Measurements from ENCODE around the gene FAM98C.

Gene FAM98C

GRCh38 chr19:38437295-38437694 lies 34.4 kb downstream of the FAM98C start:
- 93 to 94% methylated on average over 6 of the region's 6 CpGs for WGBS, 2 experiments
- Histone ChIP-seq H3K4me1 (ENCODE audit: control insufficient read depth, insufficient read depth, low read length) (peaks cover 23% of the 10 kb centered on the region), H3K9me3 (ENCODE audit: control insufficient read depth, low read length) (no peaks in the 10 kb centered on the region), H3K36me3 (ENCODE audit: control insufficient read depth, insufficient read depth, low read length) (no peaks in the 10 kb centered on the region), H3K27me3 (ENCODE audit: control insufficient read depth, insufficient read depth, low read length, poor library complexity, severe bottlenecking) (no peaks in the 10 kb centered on the region), H3K4me3 (ENCODE audit: insufficient read depth, low read depth, low read length) (no peak overlapping the region), H3K27ac (ENCODE audit: insufficient read depth, low read depth, low read length, poor library complexity, severe bottlenecking) (no peak overlapping the region)

DNA sequence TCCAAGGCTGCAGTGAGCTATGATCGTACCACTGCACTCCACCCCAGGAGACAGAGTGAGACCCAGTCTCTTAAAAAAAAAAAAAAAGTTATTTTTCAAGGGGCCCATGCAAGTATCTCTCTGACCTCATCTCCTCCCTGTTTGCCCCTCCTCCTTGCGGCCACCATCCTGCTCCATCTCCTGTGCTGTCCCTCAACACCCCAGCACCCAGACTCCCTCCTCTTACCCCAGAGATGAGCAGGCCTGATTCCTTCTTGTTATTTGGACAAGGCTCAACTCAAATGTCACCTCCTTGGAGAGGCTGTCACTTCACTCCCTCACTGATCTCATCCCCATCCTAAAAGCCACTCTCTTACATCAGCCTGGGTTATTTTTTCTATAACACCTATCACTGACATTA lies 35.0 kb downstream of the FAM98C start:
- WGBS, 2 experiments: 85 to 89% methylated on average over 2 of the region's 2 CpGs
- Histone ChIP-seq H3K4me1 (ENCODE audit: control insufficient read depth, insufficient read depth, low read length) (peaks cover 23% of the 10 kb centered on the region), H3K4me3 (ENCODE audit: insufficient read depth, low read depth, low read length) (no peak overlapping the region), H3K27ac (ENCODE audit: insufficient read depth, low read depth, low read length, poor library complexity, severe bottlenecking) (no peak overlapping the region), H3K9me3 (ENCODE audit: control insufficient read depth, low read length) (no peaks in the 10 kb centered on the region), H3K36me3 (ENCODE audit: control insufficient read depth, insufficient read depth, low read length) (no peaks in the 10 kb centered on the region), H3K27me3 (ENCODE audit: control insufficient read depth, insufficient read depth, low read length, poor library complexity, severe bottlenecking) (no peaks in the 10 kb centered on the region)

- no peaks in the 10 kb centered on the region for H3K9me3 ChIP-seq (ENCODE audit: control insufficient read depth, low read length)
- no peaks in the 10 kb centered on the region for H3K36me3 ChIP-seq (ENCODE audit: control insufficient read depth, insufficient read depth, low read length)
- no peaks in the 10 kb centered on the region for H3K27me3 ChIP-seq (ENCODE audit: control insufficient read depth, insufficient read depth, low read length, poor library complexity, severe bottlenecking)
- H3K4me1 ChIP-seq (ENCODE audit: control insufficient read depth, insufficient read depth, low read length): peaks cover 5% of the 10 kb centered on the region
- H3K27ac ChIP-seq (ENCODE audit: insufficient read depth, low read depth, low read length, poor library complexity, severe bottlenecking): no peak overlapping the region
- no peak overlapping the region for H3K4me3 ChIP-seq (ENCODE audit: insufficient read depth, low read depth, low read length)
- 87 to 89% methylated on average over 14 of the region's 14 CpGs for WGBS, 2 experiments
Observed at GRCh38 chr19:38440592-38440991, 37.7 kb downstream of the FAM98C start.

DNA sequence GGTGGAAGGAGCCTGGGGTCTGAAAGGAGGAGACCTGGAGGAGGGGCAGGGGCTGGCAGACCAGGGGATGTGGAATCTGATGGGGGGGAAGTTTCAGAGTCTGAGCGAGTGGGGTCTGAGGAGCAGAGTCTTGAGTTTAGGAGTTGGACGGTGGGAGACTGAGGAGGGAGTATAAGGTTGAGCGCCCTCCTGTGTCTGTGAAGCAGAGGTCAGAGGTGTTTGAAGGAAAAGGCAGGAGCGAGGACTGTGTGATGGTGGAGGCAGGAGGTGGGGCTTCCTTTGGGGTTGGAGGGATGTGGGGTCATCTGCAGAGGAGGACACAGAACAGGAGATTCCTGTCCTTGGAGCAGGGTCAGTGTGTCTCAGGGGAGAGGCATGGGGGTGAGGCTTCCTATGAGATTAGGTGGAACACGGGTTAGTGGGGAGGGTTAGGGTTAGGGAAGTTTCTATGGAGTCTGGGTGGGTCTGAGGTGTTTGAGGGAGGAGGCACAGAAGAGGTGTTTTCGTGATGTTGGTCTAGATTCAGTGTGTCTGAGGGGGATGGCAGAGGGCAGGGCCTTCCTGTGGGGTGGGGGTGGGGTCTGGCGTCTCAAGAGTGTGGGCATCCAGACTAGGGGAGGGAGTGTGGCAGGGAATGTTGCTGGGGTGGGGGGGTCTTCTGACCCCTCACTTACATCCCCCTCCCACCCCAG lies 38.9 kb downstream of the FAM98C start:
- Histone ChIP-seq H3K27ac (ENCODE audit: insufficient read depth, low read depth, low read length, poor library complexity, severe bottlenecking) (no peak overlapping the region), H3K4me1 (ENCODE audit: control insufficient read depth, insufficient read depth, low read length) (peaks cover 5% of the 10 kb centered on the region), H3K9me3 (ENCODE audit: control insufficient read depth, low read length) (no peaks in the 10 kb centered on the region), H3K36me3 (ENCODE audit: control insufficient read depth, insufficient read depth, low read length) (no peaks in the 10 kb centered on the region), H3K27me3 (ENCODE audit: control insufficient read depth, insufficient read depth, low read length, poor library complexity, severe bottlenecking) (no peaks in the 10 kb centered on the region), H3K4me3 (ENCODE audit: insufficient read depth, low read depth, low read length) (no peak overlapping the region)
- WGBS, 2 experiments: 42 to 51% methylated on average over 6 to 7 of the region's 7 CpGs

DNA sequence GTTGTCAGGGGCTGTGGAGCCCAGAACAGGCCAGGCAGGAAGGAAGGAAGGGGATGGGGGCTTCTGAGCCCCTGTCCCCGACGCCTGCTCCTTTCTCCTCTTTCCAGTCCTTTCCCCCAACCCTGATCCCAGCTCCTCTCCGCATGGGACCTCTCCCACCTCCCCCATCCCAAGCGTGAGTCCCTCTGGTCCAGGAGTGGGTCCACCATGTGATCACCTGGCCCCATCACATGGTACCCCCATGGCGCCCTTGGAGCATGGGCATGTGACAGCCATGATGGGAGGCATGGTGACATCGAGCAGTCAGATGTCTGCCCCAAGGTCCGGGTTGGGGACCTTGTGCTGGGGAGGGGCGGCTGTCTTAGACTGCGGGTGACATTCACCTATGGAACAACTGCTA lies 39.8 kb downstream of the FAM98C start:
- H3K4me3 ChIP-seq (ENCODE audit: insufficient read depth, low read depth, low read length): no peak overlapping the region
- WGBS, 2 experiments: 86% methylated on average over 9 of the region's 9 CpGs
- no peaks in the 10 kb centered on the region for H3K36me3 ChIP-seq (ENCODE audit: control insufficient read depth, insufficient read depth, low read length)
- H3K27me3 ChIP-seq (ENCODE audit: control insufficient read depth, insufficient read depth, low read length, poor library complexity, severe bottlenecking): no peaks in the 10 kb centered on the region
- no peak overlapping the region for H3K27ac ChIP-seq (ENCODE audit: insufficient read depth, low read depth, low read length, poor library complexity, severe bottlenecking)
- H3K4me1 ChIP-seq (ENCODE audit: control insufficient read depth, insufficient read depth, low read length): peaks cover 5% of the 10 kb centered on the region
- no peaks in the 10 kb centered on the region for H3K9me3 ChIP-seq (ENCODE audit: control insufficient read depth, low read length)

DNA sequence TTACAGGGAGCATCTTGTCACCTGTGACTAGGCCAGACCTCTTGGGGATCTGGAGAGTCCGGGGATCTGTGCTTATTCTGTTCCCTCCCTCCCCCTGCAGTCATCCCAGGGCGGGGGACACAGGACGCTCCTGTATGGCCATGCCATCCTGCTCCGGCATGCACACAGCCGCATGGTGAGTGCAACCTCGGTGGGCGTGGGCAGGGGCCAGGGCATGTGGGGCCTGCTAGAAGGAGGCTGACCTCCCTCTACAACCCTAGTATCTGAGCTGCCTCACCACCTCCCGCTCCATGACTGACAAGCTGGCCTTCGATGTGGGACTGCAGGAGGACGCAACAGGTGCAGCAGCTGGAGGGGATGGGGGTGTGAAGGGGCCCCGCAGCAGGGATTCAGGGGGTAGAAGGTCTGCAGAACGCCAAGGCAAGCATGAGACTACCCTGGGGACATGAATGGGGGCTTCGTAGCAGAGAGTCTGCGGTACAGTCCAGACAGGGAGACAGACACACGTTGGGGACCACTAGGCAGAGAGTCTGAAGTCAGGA lies 40.6 kb downstream of the FAM98C start:
- WGBS, 2 experiments: 95% methylated on average over 15 of the region's 15 CpGs

GRCh38 chr19:38444026-38444425 lies 41.1 kb downstream of the FAM98C start:
- 92 to 94% methylated on average over 7 of the region's 7 CpGs for WGBS, 2 experiments
- H3K4me3 ChIP-seq (ENCODE audit: insufficient read depth, low read depth, low read length): no peak overlapping the region
- peaks cover 5% of the 10 kb centered on the region for H3K4me1 ChIP-seq (ENCODE audit: control insufficient read depth, insufficient read depth, low read length)
- no peaks in the 10 kb centered on the region for H3K9me3 ChIP-seq (ENCODE audit: control insufficient read depth, low read length)
- no peaks in the 10 kb centered on the region for H3K36me3 ChIP-seq (ENCODE audit: control insufficient read depth, insufficient read depth, low read length)
- no peak overlapping the region for H3K27ac ChIP-seq (ENCODE audit: insufficient read depth, low read depth, low read length, poor library complexity, severe bottlenecking)
- H3K27me3 ChIP-seq (ENCODE audit: control insufficient read depth, insufficient read depth, low read length, poor library complexity, severe bottlenecking): no peaks in the 10 kb centered on the region

More for the DNA sequence above, 40.6 kb downstream of the FAM98C start:
- H3K4me3 ChIP-seq (ENCODE audit: insufficient read depth, low read depth, low read length): no peak overlapping the region
- no peaks in the 10 kb centered on the region for H3K9me3 ChIP-seq (ENCODE audit: control insufficient read depth, low read length)
- H3K4me1 ChIP-seq (ENCODE audit: control insufficient read depth, insufficient read depth, low read length): peaks cover 5% of the 10 kb centered on the region
- no peaks in the 10 kb centered on the region for H3K27me3 ChIP-seq (ENCODE audit: control insufficient read depth, insufficient read depth, low read length, poor library complexity, severe bottlenecking)
- no peaks in the 10 kb centered on the region for H3K36me3 ChIP-seq (ENCODE audit: control insufficient read depth, insufficient read depth, low read length)
- H3K27ac ChIP-seq (ENCODE audit: insufficient read depth, low read depth, low read length, poor library complexity, severe bottlenecking): no peak overlapping the region

DNA sequence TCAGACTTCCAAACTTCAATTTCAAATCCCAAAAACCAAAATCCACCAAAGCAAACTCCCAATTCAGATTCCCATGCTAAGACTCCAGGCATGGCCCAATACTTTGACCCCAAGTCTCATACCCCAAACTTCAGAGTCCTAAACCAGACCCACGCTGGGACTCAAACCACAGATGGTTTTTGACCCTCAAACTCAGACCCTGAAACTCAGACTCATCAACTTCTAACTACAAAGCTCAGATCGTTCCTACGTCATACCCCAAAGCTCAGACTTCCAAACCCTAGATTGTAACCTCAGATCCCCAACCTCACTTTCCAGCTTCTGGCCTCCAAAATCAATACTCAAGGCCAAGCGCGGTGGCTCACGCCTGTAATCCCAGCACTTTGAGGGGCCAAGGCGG lies 42.5 kb downstream of the FAM98C start:
- 93 to 94% methylated on average over 7 of the region's 7 CpGs for WGBS, 2 experiments
- Histone ChIP-seq H3K9me3 (ENCODE audit: control insufficient read depth, low read length) (no peaks in the 10 kb centered on the region), H3K4me3 (ENCODE audit: insufficient read depth, low read depth, low read length) (no peak overlapping the region)

DNA sequence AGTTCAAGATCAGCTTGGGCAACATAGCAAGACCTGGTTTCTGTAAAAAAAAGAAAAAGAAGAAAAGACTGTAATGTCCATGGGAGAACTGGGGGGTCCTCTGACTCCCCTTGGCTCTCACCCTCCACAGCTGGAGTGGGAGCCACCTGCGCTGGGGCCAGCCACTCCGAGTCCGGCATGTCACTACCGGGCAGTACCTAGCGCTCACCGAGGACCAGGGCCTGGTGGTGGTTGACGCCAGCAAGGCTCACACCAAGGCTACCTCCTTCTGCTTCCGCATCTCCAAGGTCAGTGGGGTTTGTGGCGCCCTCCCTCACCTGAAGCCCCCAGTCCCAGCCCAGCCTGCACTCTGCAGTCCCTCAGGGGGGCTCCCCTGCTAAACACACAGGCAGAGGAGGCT lies 45.3 kb downstream of the FAM98C start:
- H3K9me3 ChIP-seq (ENCODE audit: control insufficient read depth, low read length): no peaks in the 10 kb centered on the region
- H3K27me3 ChIP-seq (ENCODE audit: control insufficient read depth, insufficient read depth, low read length, poor library complexity, severe bottlenecking): no peaks in the 10 kb centered on the region
- H3K4me3 ChIP-seq (ENCODE audit: insufficient read depth, low read depth, low read length): no peak overlapping the region
- H3K36me3 ChIP-seq (ENCODE audit: control insufficient read depth, insufficient read depth, low read length): no peaks in the 10 kb centered on the region
- no peaks in the 10 kb centered on the region for H3K4me1 ChIP-seq (ENCODE audit: control insufficient read depth, insufficient read depth, low read length)
- no peak overlapping the region for H3K27ac ChIP-seq (ENCODE audit: insufficient read depth, low read depth, low read length, poor library complexity, severe bottlenecking)
- WGBS, 2 experiments: 95% methylated on average over 9 of the region's 9 CpGs

More for the DNA sequence above, 42.5 kb downstream of the FAM98C start:
- Histone ChIP-seq H3K4me1 (ENCODE audit: control insufficient read depth, insufficient read depth, low read length) (peaks cover 5% of the 10 kb centered on the region), H3K27me3 (ENCODE audit: control insufficient read depth, insufficient read depth, low read length, poor library complexity, severe bottlenecking) (no peaks in the 10 kb centered on the region), H3K36me3 (ENCODE audit: control insufficient read depth, insufficient read depth, low read length) (no peaks in the 10 kb centered on the region), H3K27ac (ENCODE audit: insufficient read depth, low read depth, low read length, poor library complexity, severe bottlenecking) (no peak overlapping the region)

GRCh38 chr19:38449518-38449917 lies 46.6 kb downstream of the FAM98C start:
- no peak overlapping the region for H3K27ac ChIP-seq (ENCODE audit: insufficient read depth, low read depth, low read length, poor library complexity, severe bottlenecking)
- 95 to 96% methylated on average over 5 of the region's 5 CpGs for WGBS, 2 experiments

More at GRCh38 chr19:38449518-38449917, 46.6 kb downstream of the FAM98C start:
- Histone ChIP-seq H3K9me3 (ENCODE audit: control insufficient read depth, low read length) (no peaks in the 10 kb centered on the region), H3K4me1 (ENCODE audit: control insufficient read depth, insufficient read depth, low read length) (no peaks in the 10 kb centered on the region), H3K27me3 (ENCODE audit: control insufficient read depth, insufficient read depth, low read length, poor library complexity, severe bottlenecking) (no peaks in the 10 kb centered on the region), H3K4me3 (ENCODE audit: insufficient read depth, low read depth, low read length) (no peak overlapping the region), H3K36me3 (ENCODE audit: control insufficient read depth, insufficient read depth, low read length) (no peaks in the 10 kb centered on the region)

Data from ectodermal cell (in vitro differentiated cells).